CD4-positive, alpha-beta T cell (primary cell): ENCODE results near the gene ITIH2. TPM values are rescaled to one million over a fixed set of nuclear protein-coding genes. Genes with fewer than 3 reads are reported as not detected.

Experiments
- ATAC-seq: fragments of 200-7000 bp; cut with Tn5 transposase; one replicate; pipeline ENCODE4 v1.10.0; 2022; ENCODE audit warnings: mild to moderate bottlenecking; ENCODE audit not compliant: poor library complexity
- CTCF ChIA-PET: fragments of 350-600 bp; sonication (Branson Sonifier 250); formaldehyde crosslinking; loops from one replicate; lab custom pipeline; 2021; ENCODE audit warnings: antibody characterized with exemption, inconsistent platforms; lab: Charles Lee
- POLR2A ChIA-PET: fragments of 350-600 bp; sonication (Branson Sonifier 250); formaldehyde crosslinking; loops from one replicate; lab custom pipeline; 2021; ENCODE audit warnings: antibody characterized with exemption, inconsistent platforms; lab: Charles Lee
- DNase-seq, 14 experiments: peaks; one replicate each; pipeline ENCODE4 v3.0.0-alpha.2; 2013 to 2020; ENCODE audit warnings: mixed read lengths in 2 of 14
- H3K27ac ChIP-seq, 2 donors: one replicate each; pipeline versions ENCODE4 v1.5.1 to v1.7.0; 2013; ENCODE audit warnings: low read length in 2 of 2, low read depth in 1 of 2, mild to moderate bottlenecking in 1 of 2
- H3K27me3 ChIP-seq, 2 experiments: 1 replicate in 1 of 2; 2 replicates in 1 of 2; pipeline versions ENCODE4 v1.6.1 to v1.7.0; 2013; ENCODE audit warnings: low read length in 2 of 2, control low read depth in 1 of 2, mild to moderate bottlenecking in 1 of 2, moderate library complexity in 1 of 2; ENCODE audit not compliant: insufficient read depth in 2 of 2, control insufficient read depth in 1 of 2
- H3K36me3 ChIP-seq: one replicate; pipeline ENCODE4 v1.6.1; 2013; ENCODE audit warnings: low read length, control low read depth; ENCODE audit not compliant: insufficient read depth
- H3K4me1 ChIP-seq: one replicate; pipeline ENCODE4 v1.6.1; 2013; ENCODE audit warnings: low read length, control low read depth; ENCODE audit not compliant: insufficient read depth
- H3K4me3 ChIP-seq: one replicate; pipeline ENCODE4 v1.5.1; 2013; ENCODE audit warnings: mild to moderate bottlenecking, low read length, moderate library complexity
- H3K9me3 ChIP-seq, 2 experiments: 1 replicate in 1 of 2; 2 replicates in 1 of 2; pipeline versions ENCODE4 v1.6.1 to v1.7.0; 2013; ENCODE audit warnings: low read length in 2 of 2, mild to moderate bottlenecking in 2 of 2, control low read depth in 1 of 2, moderate library complexity in 1 of 2; ENCODE audit not compliant: control insufficient read depth in 1 of 2, insufficient read depth in 1 of 2
- H3K27ac Mint-ChIP-seq: one replicate; pipeline ENCODE4 v1.8.0; 2020; ENCODE audit warnings: mixed read lengths
- H3K27me3 Mint-ChIP-seq: one replicate; pipeline ENCODE4 v1.8.0; 2021; ENCODE audit warnings: mixed read lengths
- H3K36me3 Mint-ChIP-seq: one replicate; pipeline ENCODE4 v1.8.0; 2021; ENCODE audit warnings: low read depth, mixed read lengths
- H3K4me1 Mint-ChIP-seq: one replicate; pipeline ENCODE4 v1.8.0; 2021; ENCODE audit warnings: low read depth, mixed read lengths
- H3K4me3 Mint-ChIP-seq: one replicate; pipeline ENCODE4 v1.8.0; 2020; ENCODE audit warnings: mild to moderate bottlenecking, mixed read lengths
- H3K9me3 Mint-ChIP-seq: one replicate; pipeline ENCODE4 v1.8.0; 2020; ENCODE audit warnings: mixed read lengths
- intact Hi-C, 2 experiments: fragments of 100-400 bp; cut with DNase I in 1 of 2; cut with micrococcal nuclease in 1 of 2; formaldehyde crosslinking; loops; one replicate each; pipeline versions ENCODE4 v1.15.1 to v1.9.0; 2023 to 2025; cut with DNase I, micrococcal nuclease
- total RNA-seq, 174 experiments: library from RNA in 2 of 174; stranded (reverse) in 2 of 174; gene quantifications; one replicate each; pipeline ENCODE4 v1.2.3 and lab custom pipeline; 2021 to 2026
- TF ChIP-seq, protein P1 (sequence below): fragments of 200-600 bp; IDR thresholded peaks from one replicate; pipeline ENCODE4 v1.8.0; 2022; ENCODE audit warnings: antibody characterized with exemption, mild to moderate bottlenecking

The ITIH2 gene
- total RNA-seq, 2 experiments from 2014 or later = not detected

DNA sequence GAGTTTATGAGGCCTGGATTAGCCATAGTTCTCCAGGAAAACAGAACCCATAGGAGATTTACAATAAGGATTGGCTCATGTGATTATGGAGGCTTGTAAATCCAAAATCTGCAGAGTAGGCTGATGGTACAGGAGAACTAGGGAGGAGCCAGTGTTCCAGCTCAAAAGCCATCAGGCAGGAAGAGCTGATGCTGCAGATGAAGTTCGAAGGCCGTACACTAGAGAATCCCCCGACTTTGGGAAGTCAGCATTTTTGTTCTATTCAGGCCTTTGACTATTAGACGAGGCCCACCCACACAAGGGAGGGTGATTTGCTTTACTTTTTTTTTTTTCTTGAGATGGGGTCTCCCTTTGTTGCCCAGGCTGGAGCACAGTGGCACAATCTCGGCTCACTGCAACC lies 47.1 kb downstream of the ITIH2 start:
- H3K4me3 ChIP-seq = no peak overlapping the region
- H3K4me3 Mint-ChIP-seq = no peak overlapping the region
- H3K4me1 Mint-ChIP-seq = no peaks in the 10 kb centered on the region
- H3K36me3 Mint-ChIP-seq = peaks cover 43% of the 10 kb centered on the region
- DNase-seq = no peak
- intact Hi-C loops = loop anchor here in 1 of 2 experiments (5.0 kb wide), 1 partner anchor 1552 kb away; no protein-coding TSS in a partner anchor
- H3K9me3 ChIP-seq = no peaks in the 10 kb centered on the region
- TF ChIP-seq, protein P1, sequence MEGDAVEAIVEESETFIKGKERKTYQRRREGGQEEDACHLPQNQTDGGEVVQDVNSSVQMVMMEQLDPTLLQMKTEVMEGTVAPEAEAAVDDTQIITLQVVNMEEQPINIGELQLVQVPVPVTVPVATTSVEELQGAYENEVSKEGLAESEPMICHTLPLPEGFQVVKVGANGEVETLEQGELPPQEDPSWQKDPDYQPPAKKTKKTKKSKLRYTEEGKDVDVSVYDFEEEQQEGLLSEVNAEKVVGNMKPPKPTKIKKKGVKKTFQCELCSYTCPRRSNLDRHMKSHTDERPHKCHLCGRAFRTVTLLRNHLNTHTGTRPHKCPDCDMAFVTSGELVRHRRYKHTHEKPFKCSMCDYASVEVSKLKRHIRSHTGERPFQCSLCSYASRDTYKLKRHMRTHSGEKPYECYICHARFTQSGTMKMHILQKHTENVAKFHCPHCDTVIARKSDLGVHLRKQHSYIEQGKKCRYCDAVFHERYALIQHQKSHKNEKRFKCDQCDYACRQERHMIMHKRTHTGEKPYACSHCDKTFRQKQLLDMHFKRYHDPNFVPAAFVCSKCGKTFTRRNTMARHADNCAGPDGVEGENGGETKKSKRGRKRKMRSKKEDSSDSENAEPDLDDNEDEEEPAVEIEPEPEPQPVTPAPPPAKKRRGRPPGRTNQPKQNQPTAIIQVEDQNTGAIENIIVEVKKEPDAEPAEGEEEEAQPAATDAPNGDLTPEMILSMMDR = no peak
- ChIA-PET POLR2A (no interaction called here), CTCF (no interaction called here)
- no peaks in the 10 kb centered on the region for H3K9me3 Mint-ChIP-seq
- H3K27ac ChIP-seq = no peak overlapping the region
- no peaks in the 10 kb centered on the region for H3K27me3 ChIP-seq
- no peaks in the 10 kb centered on the region for H3K27me3 Mint-ChIP-seq
- no peak overlapping the region for H3K27ac Mint-ChIP-seq
- no peaks in the 10 kb centered on the region for H3K4me1 ChIP-seq
- H3K36me3 ChIP-seq = peaks cover 30% of the 10 kb centered on the region
- no peak for ATAC-seq

DNA sequence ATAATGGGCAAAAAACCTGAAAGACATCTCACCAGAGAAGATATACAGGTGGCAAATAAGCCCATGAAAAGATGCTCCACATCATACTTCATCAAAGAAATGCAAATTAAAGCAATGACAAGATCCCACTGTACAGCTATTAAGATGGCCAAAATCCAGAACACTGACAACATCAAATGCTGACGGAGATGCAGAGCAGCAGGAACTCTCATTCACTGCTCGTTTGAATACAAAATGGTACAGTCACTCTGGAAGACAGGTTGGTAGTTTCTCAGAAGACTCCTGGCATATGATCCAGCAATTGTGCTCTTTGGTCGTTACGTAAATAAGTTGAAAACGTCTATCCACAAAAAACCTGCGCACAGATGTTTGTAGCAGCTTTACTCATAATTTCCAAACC lies 49.1 kb downstream of the ITIH2 start:
- TF ChIP-seq, protein P1 = no peak
- DNase-seq (no peak), ATAC-seq (no peak)
- no peak overlapping the region for H3K27ac ChIP-seq
- H3K9me3 Mint-ChIP-seq = no peaks in the 10 kb centered on the region
- CTCF ChIA-PET = no interaction called here
- no peaks in the 10 kb centered on the region for H3K27me3 ChIP-seq
- peaks cover 63% of the 10 kb centered on the region for H3K36me3 Mint-ChIP-seq
- no peaks in the 10 kb centered on the region for H3K4me1 ChIP-seq
- H3K4me3 Mint-ChIP-seq = no peak overlapping the region
- no peaks in the 10 kb centered on the region for H3K4me1 Mint-ChIP-seq
- H3K4me3 ChIP-seq = no peak overlapping the region
- peaks cover 43% of the 10 kb centered on the region for H3K36me3 ChIP-seq
- H3K9me3 ChIP-seq = no peaks in the 10 kb centered on the region
- POLR2A ChIA-PET = interaction anchor here (0.6 kb wide), 1 partner anchor 163 kb away, joined by 3 read pairs; no protein-coding TSS in a partner anchor
- intact Hi-C loops = loop anchor here in 1 of 2 experiments (5.0 kb wide), 1 partner anchor 1550 kb away; no protein-coding TSS in a partner anchor
- H3K27me3 Mint-ChIP-seq = no peaks in the 10 kb centered on the region
- no peak overlapping the region for H3K27ac Mint-ChIP-seq

DNA sequence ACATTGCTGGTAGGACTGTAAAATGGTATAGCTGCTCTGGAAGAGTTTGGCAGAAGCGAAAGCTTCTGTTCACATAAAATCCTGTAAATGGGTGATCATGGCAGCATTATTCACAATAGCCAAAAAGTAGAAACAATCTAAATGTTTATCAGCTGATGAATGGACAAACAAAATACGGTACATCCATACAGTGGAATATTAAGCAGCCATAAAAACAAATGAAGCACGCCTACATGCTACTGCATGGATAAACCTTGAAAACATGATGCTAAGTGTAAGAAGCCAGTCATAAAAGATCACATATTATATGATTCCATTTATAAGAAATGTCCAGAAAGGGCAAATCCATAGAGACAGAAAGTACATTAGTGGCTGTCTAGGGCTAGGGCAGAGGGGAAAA lies 52.0 kb downstream of the ITIH2 start:
- H3K9me3 ChIP-seq = no peaks in the 10 kb centered on the region
- H3K36me3 ChIP-seq = peaks cover 66% of the 10 kb centered on the region
- intact Hi-C loops = no loop called here
- TF ChIP-seq, protein P1 = no peak
- DNase-seq (no peak), ATAC-seq (no peak)
- H3K9me3 Mint-ChIP-seq = no peaks in the 10 kb centered on the region
- CTCF ChIA-PET = no interaction called here
- H3K27me3 Mint-ChIP-seq = no peaks in the 10 kb centered on the region
- no peaks in the 10 kb centered on the region for H3K27me3 ChIP-seq
- POLR2A ChIA-PET = interaction anchor here (0.6 to 1.7 kb wide), 2 partner anchors 63 to 647 kb away, joined by 3 to 4 read pairs; partner anchors contain the start of gene TAF3
- no peak overlapping the region for H3K27ac Mint-ChIP-seq
- H3K4me1 ChIP-seq = no peaks in the 10 kb centered on the region
- peaks cover 83% of the 10 kb centered on the region for H3K36me3 Mint-ChIP-seq
- no peak overlapping the region for H3K4me3 Mint-ChIP-seq
- no peak overlapping the region for H3K4me3 ChIP-seq
- no peak overlapping the region for H3K27ac ChIP-seq
- H3K4me1 Mint-ChIP-seq = no peaks in the 10 kb centered on the region
